Suppressor macrophage treated with lipopolysaccharide for 4 hours (primary cell): Measurements from ENCODE around the gene SYT7.

Experiments used
- DNase-seq: peaks from one replicate; pipeline ENCODE4 v3.0.0-alpha.2; 2020

SYT7 gene

DNA sequence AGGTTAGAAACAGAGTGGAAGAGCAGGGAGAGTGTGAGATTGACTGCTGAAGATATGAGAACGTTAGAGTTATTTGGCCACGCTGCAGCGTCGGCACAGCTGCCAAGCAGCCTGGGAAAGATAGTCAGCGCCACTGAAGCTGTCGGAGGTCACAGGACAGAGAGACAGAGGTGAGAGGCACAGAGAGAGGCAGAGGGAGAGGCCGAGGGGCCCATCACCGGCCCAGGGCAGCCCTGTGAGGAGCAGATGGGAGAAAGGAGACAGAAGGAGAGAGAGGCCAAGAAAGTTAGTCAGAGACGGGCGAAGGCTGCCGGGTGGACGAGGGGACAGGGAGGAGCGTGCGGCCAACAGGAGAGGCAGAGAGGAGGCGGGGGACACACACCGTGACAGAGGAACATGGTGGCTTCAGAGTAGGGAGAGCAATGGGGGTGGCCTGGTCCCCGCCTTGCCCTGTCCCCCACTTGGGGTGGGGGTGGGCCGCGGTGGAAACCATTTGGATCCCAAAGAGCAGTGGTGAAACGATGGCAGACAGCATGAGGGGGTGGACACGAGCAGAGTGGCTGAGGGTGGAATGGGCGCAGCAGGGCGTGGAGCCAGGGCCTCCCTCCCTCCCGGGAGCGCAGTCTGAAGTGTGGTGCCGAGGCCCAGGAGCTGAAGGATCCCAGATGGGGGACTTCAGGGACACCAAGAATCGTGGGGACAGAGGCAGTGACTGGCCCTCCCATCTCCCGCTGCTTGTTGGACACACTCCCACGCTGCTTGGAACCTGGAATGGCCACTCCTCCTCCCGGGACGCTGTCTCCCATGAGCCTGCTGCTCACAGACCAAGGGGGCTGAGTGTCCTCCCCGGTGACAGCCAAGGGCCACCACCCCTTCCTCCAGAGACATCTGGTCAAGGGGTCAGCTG, 45.7 kb downstream of the SYT7 start:
- DNase-seq, result no peak

DNA sequence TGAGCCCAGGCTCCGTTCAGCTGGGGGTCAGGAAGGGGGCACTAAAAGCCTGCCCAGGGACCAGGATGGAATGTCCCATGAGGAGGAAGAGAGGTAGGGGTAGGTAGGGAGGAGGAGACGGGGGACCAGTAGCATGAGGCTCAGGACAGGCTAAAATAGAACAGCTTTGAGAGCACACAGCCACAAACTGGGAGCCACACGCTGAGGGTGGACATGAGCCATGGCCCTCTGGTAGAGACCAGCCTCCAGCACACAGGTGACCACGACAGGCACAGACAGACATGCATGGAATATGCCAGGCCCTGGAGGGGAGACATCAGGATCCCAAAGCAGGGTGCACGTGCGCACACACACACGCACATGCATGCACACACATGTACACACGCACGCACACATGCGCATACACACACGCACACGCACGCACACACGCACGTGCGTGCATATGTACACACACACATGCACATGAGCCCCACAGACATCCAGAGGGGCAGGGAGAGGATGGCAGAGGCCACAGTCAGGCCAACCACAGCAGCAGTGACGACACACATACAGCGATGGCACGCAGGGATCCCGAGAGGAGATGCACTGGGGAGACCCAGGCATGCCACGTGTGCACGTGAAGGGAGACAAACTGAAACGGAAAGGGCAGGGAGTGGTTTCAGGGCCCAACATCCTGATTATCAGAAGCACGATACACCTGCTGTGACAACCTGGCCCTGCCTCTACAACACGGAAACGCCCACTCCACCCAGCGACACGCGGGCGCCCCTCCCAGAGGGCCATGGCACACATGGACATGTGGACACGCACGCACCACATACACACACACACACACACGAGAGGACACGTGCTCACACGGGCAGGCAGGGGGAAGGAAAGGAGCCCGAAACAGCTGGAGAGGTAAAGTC, 46.6 kb downstream of the SYT7 start:
- DNase-seq, result no peak

DNA sequence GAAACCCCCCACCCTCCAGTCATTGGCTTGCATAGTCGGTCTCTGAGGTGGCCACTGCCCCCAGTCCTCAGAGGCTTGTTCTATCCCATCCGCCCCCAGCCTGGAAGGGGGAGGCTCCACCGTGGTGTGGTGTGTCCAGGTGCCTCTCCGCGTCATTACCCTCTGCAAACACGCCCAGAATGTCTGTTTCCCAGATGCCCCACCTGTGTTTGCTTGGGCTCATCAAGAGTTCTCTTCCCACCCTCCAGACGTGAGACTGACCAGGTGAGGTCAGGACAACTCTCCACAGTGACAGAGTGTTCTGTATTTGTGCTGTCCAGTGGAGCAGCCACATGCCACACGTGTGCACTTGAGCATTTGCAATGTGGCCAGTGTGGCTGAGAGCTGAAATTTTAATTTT, 47.5 kb downstream of the SYT7 start:
- DNase-seq, result no peak

DNA sequence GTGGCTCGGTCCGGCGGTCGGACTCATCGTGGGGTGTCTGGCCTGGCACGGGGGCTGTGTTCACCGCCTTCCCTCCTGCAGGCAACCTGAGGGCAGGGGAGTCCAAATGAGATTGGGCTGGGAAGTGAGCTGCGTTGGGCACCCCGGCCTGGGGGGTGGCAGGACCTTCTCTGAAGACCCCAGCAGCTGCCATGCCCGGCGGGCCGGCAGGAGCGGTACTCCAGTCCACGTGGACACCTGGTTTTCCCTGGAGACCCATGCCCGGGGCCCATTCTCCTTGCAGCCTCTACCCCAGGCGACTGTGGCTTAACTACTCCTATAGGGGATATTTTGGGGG, 47.9 kb downstream of the SYT7 start:
- no peak for DNase-seq

DNA sequence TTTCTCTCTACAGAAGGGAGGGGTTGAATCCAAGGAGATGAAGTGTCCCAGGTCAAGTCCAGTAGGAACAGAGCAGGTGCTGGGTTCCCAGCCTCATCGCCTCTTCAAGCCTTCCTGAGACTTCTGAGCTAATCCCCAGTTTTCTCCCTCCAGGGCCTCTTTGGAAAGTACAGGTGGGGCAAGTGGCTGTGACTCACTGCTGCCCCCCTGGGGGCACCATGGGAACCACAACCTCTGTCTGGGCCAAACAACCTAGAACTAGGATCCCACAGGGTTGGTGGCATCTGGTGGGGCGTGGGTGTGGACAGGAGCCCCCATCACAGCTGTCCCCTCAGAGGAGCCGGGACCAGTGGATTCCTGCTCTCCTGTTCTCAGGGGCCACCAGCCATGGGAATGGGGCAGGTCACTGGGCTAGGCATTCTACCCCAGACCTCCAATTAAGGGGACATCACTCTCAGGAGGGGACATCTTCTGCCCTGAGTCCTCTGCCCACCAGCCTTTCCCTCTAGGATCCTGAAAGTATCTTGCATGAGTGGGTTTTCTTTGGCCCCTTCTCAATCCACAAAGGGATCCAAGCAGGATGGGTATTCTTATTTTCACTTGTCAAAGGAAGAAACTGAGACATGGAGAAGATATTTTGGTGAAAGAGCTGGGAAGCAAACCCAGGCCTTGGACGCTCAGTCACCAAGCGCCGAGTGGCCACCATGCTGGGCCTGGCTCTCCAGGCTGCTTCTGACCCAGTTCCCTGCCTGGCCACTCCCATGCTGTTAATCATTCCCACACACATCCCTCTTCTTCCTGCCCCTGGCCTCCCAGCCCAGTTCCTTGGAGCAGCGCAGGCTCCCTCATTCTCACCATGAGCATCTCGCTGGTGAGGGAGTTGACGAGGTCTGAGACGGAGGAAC, 48.5 kb downstream of the SYT7 start:
- peak; percentile 48 for DNase-seq

DNA sequence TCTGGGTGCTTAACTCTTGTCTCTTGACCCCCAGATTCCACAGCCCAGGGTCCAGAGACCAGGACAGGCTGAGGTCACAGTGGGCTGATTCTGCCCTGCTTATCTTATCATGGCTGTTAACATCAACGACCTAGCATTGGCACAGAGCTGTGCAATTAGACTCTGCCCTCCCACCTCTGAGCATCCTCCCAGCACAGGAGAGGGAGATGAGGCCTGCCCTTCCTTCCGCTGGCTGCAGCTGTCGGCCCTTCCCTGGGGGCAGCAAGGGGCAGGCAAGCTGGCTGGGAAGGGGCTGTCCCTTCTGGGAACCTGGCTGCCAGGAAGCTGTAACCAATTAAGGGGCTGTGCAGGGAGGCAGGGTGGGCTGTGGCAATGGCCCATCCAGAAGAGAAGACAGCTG, 49.8 kb downstream of the SYT7 start:
- no peak for DNase-seq

DNA sequence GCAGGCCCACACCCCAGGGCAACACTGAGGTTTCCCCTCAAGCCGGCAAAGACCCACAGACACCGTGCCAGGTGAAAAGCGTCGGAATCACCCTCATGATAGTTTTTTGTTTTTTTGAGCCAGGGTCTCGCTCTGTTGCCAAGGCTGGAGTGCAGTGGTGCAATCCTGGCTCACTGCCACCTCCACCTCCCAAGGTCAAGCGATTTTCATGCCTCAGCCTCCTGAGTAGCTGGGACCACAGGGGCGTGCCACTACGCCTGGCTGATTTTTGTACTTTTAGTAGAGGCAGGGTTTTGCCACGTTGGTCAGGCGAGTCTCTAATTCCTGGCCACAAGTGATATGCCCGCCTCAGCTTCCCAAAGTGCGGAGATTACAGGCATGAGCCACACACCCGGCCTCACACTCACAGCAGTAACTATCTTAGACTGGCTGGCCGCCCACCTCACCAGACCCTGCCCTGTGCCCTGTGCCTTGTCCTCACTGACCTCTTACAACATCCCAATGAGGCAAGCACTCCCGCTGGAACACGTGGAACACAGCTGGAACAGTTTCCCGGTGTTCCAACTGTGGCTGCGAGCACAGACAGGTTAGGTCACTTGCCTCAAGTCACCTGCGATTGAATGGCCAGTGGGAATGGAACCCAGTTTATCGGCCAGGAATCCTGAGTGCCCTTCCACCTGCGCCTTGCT, 51.2 kb downstream of the SYT7 start:
- DNase-seq, result no peak

DNA sequence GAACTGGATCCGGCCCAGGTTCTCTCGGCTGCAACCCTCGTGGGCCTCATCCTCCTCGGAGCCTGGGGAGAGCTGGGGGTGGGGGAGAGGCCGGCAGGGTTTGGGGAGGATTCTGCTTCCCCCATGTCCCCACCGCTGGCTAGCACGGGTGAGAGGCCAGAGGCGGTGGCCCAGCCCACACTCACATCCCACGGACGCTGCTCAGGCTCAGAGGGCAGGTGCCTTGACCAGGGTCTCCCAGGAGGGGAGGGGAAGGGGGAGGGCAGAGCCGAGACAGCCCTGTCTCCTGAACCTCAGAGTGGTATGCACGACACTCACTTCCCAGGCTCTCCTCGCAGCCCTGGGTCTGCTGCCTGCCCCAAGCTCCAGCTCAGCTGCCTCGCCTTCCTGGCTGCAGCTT, 52.8 kb downstream of the SYT7 start:
- no peak for DNase-seq

DNA sequence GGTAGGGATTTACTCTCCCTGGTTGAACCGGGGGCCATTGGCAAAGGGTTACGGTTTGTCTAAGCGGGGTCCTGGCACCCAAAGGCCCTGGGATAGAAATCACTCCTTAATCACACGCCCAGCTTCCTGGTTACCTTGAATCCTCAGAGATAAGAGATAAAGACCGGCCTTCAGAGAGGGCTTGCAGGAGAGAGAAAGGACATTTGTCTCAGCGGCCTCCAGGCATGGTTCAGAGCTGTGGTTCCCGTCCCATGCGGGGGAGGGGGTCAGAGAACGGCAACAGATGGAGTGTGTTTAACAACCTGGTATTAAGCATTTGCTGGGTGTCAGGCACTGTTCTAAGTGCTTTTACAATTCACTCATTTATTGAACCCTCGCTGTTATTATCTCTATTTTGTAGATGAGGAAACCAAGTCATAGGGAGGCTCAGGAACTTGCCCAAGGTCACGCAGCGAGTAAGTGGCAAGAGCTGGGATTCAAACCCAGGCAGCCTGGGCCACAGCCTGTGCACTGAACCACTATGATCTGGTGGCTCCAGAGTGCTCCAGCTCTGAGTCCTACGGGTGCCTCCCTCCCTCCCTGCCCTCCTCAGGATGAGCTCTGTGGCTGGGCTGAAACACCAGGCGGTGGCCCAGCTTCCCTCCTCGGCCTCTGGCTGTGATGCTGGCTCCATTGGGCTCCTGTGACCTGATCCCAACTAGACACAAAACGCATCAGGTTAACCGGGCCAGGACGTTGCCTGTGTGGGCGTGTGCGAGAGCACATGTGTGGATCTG, 53.7 kb downstream of the SYT7 start:
- no peak for DNase-seq

DNA sequence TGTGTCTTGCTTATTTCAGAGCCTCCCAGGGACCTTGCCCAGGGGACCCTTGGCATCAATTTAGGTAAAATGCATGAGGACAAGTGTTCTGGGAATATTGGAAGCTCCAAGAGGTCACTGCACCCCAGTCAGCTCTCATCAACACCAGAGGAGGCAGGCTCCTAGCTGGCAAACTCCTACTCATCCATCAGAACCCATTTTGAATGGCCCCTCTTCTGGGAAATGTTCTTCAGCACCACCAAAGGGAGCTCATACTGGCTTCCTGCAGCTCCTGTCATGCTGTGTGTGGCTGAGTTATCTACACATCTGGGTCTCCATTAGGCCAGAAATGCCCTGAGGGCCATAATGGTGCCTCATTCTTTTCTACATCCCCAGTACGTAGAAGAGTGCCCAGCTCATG, 54.6 kb downstream of the SYT7 start:
- no peak for DNase-seq

DNA sequence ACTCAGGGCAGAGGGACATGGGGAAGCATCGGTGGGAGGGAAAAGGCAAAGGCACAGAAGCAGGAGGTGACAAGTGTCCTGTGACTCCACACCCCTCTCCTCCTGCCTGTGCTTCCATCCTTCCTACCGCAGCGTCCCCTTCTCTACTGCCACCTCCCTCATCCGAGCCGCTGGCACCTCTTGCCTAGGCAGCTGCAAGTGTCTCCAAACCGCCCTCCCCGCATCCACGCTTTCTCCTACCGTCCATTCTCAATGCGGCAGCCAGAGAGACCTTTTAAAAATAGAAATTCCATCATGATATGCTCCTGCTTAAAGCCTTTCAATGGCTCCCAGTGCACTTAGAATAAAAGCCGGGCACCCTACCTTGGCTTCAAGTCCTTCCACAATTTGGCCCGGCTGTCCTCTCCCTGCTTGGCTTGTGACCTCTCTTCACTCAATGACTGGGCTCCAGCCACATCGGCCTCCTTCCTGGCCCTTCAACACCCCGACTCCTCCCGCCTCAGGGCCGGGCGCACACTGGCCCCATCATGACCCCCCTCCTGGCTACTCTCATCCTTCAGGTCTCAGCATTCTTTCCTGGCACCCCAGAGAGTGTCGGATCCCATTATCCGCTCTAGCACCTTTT, 55.8 kb downstream of the SYT7 start:
- DNase-seq, result no peak

DNA sequence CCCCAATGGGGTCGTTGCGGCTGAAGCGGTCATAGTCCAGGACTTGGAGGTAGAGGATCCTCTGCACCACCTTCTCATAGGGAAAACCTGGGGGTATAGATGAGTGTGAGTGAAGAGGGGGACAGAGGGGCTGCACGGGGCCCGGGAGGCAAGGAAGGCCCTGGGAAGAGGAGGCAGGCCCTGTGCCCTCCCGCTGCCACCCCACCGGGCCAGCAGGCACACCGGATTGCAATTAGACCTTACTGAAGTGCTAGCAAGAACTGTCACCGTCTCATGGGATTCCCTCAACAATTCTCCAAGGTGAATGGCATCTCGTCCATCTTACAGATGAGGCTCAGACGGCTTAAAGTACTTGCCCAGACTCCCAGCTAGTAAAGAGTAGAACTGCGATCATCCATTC, 56.4 kb downstream of the SYT7 start:
- no peak for DNase-seq

DNA sequence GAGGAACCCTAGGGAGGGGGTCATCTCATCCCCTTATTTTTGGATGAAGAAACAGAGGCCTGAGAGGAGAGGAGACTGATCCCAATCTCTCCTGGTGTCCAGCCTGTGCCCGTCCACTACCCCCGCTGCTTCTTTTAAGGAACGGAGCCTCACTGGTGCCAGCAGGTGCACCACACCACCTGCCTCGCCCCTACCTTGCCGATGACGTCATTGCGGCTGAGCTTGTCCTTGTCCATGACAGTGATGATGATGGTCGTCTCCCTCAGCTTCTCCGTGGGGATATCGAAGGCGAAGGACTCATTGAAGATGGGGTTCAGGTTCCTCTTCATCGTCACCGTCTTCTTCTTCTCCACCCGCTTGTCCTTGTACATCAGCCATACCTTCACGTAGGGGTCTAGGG, 58.0 kb downstream of the SYT7 start:
- DNase-seq, result no peak

DNA sequence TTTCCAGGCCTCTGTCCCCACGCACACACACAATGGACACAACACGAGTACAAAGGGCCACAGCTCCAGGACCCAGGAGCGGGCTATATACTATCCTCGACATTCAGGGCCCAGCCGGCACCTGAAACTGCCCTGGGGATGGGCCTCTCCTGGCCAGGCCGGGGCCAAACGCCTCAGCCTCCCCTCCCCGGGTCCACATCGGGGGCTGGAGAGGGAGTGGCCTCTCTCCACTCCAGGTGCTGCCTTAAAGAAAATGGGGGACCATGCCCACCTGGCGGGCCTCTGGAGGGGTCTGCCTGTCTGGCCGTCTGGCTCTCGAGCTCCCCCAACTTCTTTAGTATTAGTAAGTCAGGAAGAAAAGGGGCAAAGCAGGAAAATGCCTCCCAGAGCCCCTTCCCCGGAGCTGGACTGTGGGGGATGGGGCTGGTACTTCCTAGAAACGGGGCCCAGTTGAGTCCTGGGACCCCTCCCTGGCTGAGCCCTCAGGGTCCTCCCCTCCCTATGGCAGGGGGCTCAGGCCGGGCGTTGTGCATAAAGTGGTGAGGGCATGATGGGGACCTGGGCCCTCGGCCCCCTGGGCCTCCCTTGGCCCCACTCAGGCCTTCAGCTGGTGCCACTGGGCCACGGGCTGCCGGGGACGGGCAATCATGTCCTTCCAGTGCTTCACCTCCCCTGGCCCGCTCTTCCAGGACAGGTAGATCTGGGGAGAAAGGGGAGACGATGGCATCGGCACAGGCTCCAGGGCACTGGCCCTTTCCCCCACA, 62.7 kb downstream of the SYT7 start:
- DNase-seq, result no peak

DNA sequence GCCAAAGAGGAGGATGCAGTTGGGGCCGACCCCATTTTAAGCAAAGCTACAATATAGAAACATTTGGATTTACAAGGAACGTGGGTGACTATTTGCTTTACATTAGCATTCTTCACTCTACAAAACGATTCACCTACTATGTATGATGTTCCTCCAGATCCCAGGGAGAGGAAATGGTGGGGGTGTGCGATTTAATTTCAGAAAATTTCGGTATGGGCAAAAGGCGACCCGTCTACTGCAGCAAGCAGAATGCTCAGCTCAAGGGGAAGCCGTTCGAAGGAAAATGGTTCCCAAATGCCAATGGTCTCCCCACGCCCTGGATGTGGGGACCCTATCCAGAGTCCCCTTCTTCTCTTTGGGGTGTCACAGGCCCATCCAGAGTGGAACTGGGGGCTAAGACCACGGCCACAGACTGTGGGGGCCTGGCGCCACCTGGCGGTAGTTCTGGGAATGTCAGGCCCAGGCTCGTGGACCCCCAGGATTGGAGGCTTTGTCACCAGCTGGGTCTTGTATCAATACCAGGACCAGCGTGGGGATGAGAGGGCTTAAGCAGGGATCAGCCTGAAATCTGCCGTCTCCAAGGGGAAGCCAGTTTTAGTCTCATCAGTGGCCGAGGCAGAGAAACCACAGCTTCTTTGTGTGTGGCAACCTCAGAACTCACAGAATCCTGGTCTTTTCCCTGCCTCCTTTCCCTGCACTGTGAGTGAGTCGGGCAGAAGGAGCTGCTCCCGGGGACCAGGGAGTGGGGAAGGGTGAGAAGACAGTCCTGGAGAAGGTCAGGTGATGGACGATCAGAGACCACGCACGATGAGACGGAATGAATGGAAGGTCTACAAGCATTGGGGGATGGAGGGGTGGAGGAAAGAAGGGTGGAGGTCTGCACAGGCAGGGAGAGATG, 64.0 kb downstream of the SYT7 start:
- peak; percentile 46 for DNase-seq

DNA sequence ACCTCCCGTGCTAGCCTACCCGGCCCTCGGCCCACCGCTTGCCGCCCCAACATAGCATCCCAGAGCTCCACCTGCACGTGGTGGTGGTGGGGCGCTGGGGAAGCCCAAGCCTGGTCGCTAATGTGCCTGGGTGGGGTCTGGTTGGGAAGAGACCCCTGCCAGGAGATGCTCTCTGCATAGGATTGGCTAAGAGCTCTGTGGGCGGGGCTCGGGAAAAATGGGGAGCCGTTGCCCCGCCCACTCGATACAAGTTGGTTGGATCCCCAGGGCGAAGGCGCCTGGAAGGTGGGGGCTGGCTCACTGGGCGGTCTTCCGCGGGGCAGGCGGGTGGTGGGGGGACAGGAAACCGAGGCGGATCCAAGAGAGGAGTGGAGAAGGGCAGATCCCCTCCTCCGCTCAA, 64.7 kb downstream of the SYT7 start:
- no peak for DNase-seq

DNA sequence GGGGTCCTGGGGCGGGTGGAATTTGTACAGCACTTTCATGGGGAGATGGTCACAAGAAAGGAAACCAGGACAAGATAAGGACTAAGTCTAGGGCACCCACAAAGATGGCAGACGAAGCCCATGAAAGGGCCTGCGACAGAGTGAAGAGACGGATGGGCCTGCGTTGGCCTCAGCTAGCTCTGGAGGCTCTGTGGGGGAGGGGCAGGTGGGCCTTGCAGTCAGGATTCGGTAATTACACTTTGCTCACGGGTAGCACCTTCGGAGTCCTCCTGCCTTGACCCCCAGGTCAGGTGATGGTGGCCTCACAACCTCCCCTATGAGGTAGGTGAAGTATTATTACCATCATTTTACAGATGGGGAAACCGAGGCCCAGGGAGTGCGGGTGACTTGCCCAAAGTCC, 65.2 kb downstream of the SYT7 start:
- no peak for DNase-seq

DNA sequence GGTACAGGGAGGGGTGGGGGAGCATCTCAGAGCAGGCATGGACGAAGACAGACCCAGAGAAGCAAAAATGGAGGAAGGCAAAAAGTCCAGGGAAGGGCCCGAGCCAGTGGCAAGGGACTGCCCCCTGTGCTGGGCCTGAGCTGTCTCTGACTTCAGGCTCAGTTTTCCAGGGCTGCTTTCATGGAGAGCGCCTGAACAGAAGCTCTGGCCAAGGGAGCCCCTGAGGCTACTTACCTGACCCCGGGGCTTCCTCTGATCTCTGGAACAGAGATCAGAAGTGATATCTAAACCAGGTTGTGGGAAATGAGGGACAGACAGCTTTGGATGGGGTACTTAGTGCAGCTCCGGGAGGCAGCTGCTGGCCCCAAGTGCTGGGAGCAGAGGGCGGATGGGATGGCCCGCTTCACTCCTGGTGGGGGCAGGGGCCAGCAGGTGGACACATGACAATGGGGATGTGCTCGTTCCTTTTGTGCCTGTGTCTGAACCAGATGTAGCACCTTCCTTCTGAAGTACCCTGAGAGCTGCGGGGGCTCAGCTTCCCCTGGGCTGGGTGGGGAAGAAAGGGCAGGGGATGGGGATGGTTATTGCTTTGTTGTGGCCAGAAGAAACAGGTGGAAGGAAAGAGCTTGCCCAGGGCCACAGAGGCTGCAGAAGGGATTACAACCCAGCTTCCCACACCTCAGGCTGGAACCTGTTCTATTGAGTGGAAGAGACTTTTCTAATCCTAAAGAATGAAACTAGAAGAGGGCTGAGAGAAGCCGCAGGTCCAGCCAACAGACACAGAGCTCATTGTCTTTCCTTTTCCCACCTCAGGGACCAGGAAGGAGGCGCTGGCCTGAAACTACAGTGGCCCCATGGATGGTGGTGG, 66.6 kb downstream of the SYT7 start:
- no peak for DNase-seq
